ENCODE results near the gene GPNMB.
"Not testable (repeated sequence)": the region's sequence is repeated elsewhere in the genome, so short reads cannot be mapped to it uniquely, and the experiment has no call there.

The GPNMB gene

DNA sequence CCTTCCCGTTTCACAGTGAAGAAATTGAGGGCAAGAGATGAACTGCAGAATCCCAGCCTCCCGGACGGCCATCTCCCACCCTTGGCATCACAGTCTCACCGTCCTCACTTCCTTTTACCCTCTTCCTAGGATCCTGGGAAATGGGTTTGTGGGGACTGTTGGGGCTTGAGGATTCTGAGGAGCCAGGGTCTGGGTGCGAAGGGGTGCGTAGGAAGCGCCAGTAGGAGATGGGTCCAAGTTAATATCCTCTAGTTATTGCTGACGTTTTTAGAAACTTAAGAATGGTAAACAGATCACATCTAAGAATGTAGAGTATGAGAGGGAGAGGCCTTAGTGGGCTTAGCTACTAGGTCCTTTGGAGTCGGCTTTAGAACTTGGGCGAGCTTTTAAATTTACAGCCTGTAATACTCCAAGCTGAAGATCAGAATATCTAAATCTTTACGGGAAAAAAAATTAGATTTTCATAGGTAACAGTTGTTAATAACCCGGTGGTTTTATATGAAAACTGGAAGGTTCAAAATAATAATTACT, 53.3 kb downstream of the GPNMB start:
- no peak for DNase-seq (ENCODE audit: low read depth, low spot score)

DNA sequence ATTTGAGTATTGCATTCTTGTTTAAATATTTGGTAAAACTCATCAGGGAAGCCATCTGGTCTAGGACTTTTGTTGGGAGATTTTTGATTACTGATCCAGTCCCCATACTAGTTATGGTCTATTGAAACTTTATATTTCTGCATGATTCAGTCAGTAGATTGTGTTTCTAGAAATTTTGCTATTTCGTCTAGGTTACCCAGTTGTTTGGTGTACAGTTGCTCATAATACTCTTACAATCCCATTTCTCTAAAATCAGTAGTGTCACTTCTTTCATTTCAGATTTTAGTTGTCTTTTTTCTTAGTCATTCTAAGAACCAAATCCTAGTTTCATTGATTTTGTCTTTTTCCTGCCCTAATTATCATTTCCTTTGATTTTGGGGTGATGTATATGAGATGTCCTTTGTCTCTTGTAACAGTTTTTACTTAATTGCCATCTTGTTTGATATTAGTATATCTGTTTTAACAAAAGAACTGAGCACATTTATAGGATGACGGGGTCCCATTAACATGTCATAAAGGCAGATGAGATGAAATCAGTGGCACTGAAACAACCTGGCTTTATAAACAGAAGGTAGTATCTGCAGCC, 60.5 kb downstream of the GPNMB start:
- no peak for DNase-seq (ENCODE audit: low read depth, low spot score)

GRCh38 chr7:23308754-23309153, 62.2 kb downstream of the GPNMB start:
- no peak for DNase-seq (ENCODE audit: low read depth, low spot score)

DNA sequence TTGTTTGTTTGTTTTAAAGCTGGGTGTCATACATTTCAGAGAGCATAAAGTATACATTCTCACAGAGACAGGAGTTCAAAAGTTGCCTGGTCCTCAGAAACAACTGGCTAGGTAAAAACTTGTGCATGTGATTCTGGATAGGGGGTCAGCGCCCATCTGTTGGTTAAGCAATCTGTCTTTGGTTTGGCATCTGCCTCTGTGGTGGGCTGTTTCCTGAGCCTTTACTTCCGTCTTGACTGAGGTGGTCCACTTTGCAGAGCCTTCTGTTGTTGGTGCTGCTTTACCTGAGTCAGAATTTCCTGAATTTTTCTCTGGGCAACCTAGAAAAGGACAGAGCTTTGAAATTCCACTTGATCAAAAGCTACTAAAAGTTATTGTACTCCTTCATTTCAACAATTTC, 65.6 kb downstream of the GPNMB start:
- DNase-seq (ENCODE audit: low read depth, low spot score), result not testable (repeated sequence)

DNA sequence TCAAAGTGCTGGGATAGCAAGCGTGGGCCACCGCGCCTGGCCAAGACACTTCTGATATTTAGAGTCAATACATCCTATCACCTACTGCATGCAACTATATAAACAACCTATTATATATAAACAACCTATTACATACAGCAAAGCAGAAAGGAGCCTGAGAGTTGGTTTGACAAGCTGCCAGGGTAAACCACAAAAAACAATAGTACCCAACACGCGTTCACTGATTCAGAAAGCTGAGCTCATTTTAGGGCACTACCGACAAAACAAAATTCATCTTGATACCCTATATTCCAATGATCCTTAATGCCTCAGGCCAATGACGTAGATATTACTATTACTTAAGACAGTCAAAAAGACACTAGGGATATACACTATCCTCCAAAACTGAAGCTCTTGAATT, 68.8 kb downstream of the GPNMB start:
- DNase-seq (ENCODE audit: low read depth, low spot score), result no peak
